K562 (cell line): ENCODE data around the gene KCTD21. TPM values are rescaled to one million over a fixed set of nuclear protein-coding genes. Genes with fewer than 3 reads are reported as not detected.

Experiments
- AFF4 ChIP-seq: sonication (generic); formaldehyde crosslinking; IDR thresholded peaks from 2 replicates; pipeline ENCODE4 v1.8.0; 2023; ENCODE audit warnings: mild to moderate bottlenecking, missing genetic modification reagents
- CREB3L1 ChIP-seq: fragments of 450-650 bp; IDR thresholded peaks from 2 replicates; pipeline ENCODE4 v1.6.1; 2014; ENCODE audit warnings: low read depth, mild to moderate bottlenecking, moderate library complexity, borderline replicate concordance
- CTCF ChIP-seq, 3 experiments: IDR thresholded peaks in 2 of 3; conservative IDR thresholded peaks in 1 of 3; 2 replicates each; pipeline ENCODE4 v1.5.1; 2011 to 2012; ENCODE audit warnings: low read length in 3 of 3, mild to moderate bottlenecking in 3 of 3, control low read depth in 2 of 3, improper control_type of control experiment in 1 of 3, inconsistent platforms in 1 of 3, low read depth in 1 of 3, mixed read lengths in 1 of 3, moderate library complexity in 1 of 3; ENCODE audit not compliant: insufficient read depth in 2 of 3
- DLX4 ChIP-seq: fragments of 250-450 bp; sonication (Bioruptor Pico); IDR thresholded peaks from 2 replicates; pipeline ENCODE4 v1.6.1; 2021; ENCODE audit warnings: mild to moderate bottlenecking
- FOXO4 ChIP-seq: fragments of 450-650 bp; formaldehyde crosslinking; IDR thresholded peaks from 2 replicates; pipeline ENCODE4 v1.4.0; 2020; ENCODE audit warnings: mild to moderate bottlenecking, moderate library complexity
- THRB ChIP-seq: fragments of 450-650 bp; formaldehyde crosslinking; conservative IDR thresholded peaks from 2 replicates; pipeline ENCODE4 v1.4.0; 2022; ENCODE audit warnings: mild to moderate bottlenecking, missing genetic modification characterization
- polyA plus RNA-seq, 8 experiments: library from polyadenylated mRNA; depleted of rRNA in 4 of 8; stranded (reverse) in 5 of 8; unstranded in 3 of 8; fragments of >200 nt; fragmentation: Nextera tagmentation in 2 of 8; fragmentation: Illumina TruSeq in 1 of 8; extraction: Ambion mirVana in 2 of 8; extraction: Trizol in 1 of 8; gene quantifications; 2 replicates each; pipeline versions ENCODE4 v1.2.1 to v1.2.3, GENCODE V29; 2011 to 2014; ENCODE audit warnings: inconsistent platforms in 1 of 8, missing spikeins in 1 of 8
- total RNA-seq, 7 experiments: library from RNA; depleted of rRNA in 6 of 7; stranded (reverse); fragments of >200 nt in 6 of 7; fragmentation: Illumina TruSeq in 2 of 7; extraction: Trizol in 2 of 7; gene quantifications; 2 replicates each; pipeline versions ENCODE4 v1.2.1 to v1.2.3, GENCODE V29; 2011 to 2021; ENCODE audit warnings: low replicate concordance in 1 of 7

KCTD21 gene
- total and polyA plus RNA-seq, 9 of the 15 experiments (the other 6 are each of a cell fraction or from before 2014, with no cell fraction given) = 0.34 to 5.4 (median 1.9) TPM

GRCh38 chr11:78188286-78189173 lies at the start of gene KCTD21, which contains the start of gene USP35 (continued):
- TF ChIP-seq CREB3L1 (peak; percentile 85), CTCF (IDR thresholded peaks at IDR 0.05 in 2 of 3, conservative IDR thresholded peaks at IDR 0.05 in 1 of 3; ENCODE audit: insufficient read depth in 2 of 3, low read depth in 1 of 3, low read length in 3 of 3) (no peak), AFF4 (CRISPR knock-in tag) (peak; percentile 75; the same call in 1 of the 2 replicates), DLX4 (CRISPR knock-in tag) (no peak), THRB (CRISPR knock-in tag) (no peak), FOXO4 (CRISPR knock-in tag) (no peak)
